OCI-LY7 (cell line): ENCODE data around the gene TMEM140. TPM values are rescaled to one million over a fixed set of nuclear protein-coding genes. Genes with fewer than 3 reads are reported as not detected.

ENCODE experiments used
- BruUV-seq: library from RNA; stranded (reverse); fragments of 400-500 nt; replicated peaks from 2 replicates; lab custom pipeline; 2021; lab: Mats Ljungman, UMichigan
- CTCF ChIA-PET: fragments of 300-600 bp; sonication (Branson Sonifier 250); formaldehyde crosslinking; loops from one replicate; lab custom pipeline; 2022; ENCODE audit warnings: antibody characterized with exemption; ENCODE audit not compliant: unreplicated experiment; lab: Charles Lee
- POLR2A ChIA-PET: fragments of 300-600 bp; sonication (Branson Sonifier 250); formaldehyde crosslinking; loops from one replicate; lab custom pipeline; 2022; ENCODE audit warnings: antibody characterized with exemption; lab: Charles Lee
- DNase-seq: peaks from one replicate; pipeline ENCODE4 v3.0.0-alpha.2; 2015; ENCODE audit warnings: low spot score
- H2AFZ ChIP-seq: fragments of 200-600 bp; sonication (generic), shearing (Covaris generic); 2 replicates; pipeline ENCODE4 v1.6.1; 2014; ENCODE audit warnings: mild to moderate bottlenecking, antibody characterized with exemption, low read length, moderate library complexity
- H3K27ac ChIP-seq: fragments of 200-600 bp; sonication (generic); 2 replicates; pipeline ENCODE4 v1.5.1; 2014; ENCODE audit warnings: mixed run types, low read depth, mild to moderate bottlenecking, moderate library complexity, low read length, inconsistent platforms; ENCODE audit not compliant: poor library complexity, severe bottlenecking
- H3K36me3 ChIP-seq: fragments of 200-600 bp; sonication (generic); 2 replicates; pipeline ENCODE4 v1.6.1; 2014; ENCODE audit warnings: mild to moderate bottlenecking, antibody characterized with exemption, low read length, moderate library complexity, mixed read lengths; ENCODE audit not compliant: insufficient read depth
- H3K4me1 ChIP-seq: fragments of 200-600 bp; sonication (generic); 2 replicates; pipeline ENCODE4 v1.5.1; 2014; ENCODE audit warnings: mild to moderate bottlenecking, low read length; ENCODE audit not compliant: insufficient read depth, poor library complexity, severe bottlenecking
- H3K4me2 ChIP-seq: fragments of 200-600 bp; sonication (generic); 2 replicates; pipeline ENCODE4 v1.6.1; 2014; ENCODE audit warnings: mild to moderate bottlenecking, low read length
- H3K4me3 ChIP-seq: fragments of 200-600 bp; sonication (generic); 2 replicates; pipeline ENCODE4 v1.5.1; 2014; ENCODE audit warnings: mild to moderate bottlenecking, low read depth, low read length; ENCODE audit not compliant: poor library complexity, severe bottlenecking
- H3K79me2 ChIP-seq: fragments of 200-600 bp; sonication (generic); 2 replicates; pipeline ENCODE4 v1.6.1; 2016; ENCODE audit warnings: low read depth, mild to moderate bottlenecking, low read length, moderate library complexity, mixed read lengths; ENCODE audit not compliant: insufficient read depth
- H3K9me2 ChIP-seq: fragments of 200-600 bp; sonication (generic); 2 replicates; pipeline ENCODE4 v1.6.1; 2016; ENCODE audit warnings: mild to moderate bottlenecking, low read length, mixed read lengths; ENCODE audit not compliant: insufficient read depth
- H3K9me3 ChIP-seq: fragments of 200-600 bp; sonication (generic); 2 replicates; pipeline ENCODE4 v1.6.1; 2014; ENCODE audit warnings: mild to moderate bottlenecking, mixed run types, low read length, mixed read lengths
- H4K20me1 ChIP-seq: fragments of 200-600 bp; sonication (generic); 2 replicates; pipeline ENCODE4 v1.6.1; 2014; ENCODE audit warnings: mild to moderate bottlenecking, antibody characterized with exemption, low read length, moderate library complexity, mixed read lengths; ENCODE audit not compliant: insufficient read depth
- EZH2phosphoT487 ChIP-seq: fragments of 200-600 bp; sonication (generic); IDR thresholded peaks from 2 replicates; pipeline ENCODE4 v1.6.1; 2018; ENCODE audit warnings: low read depth, borderline replicate concordance, mild to moderate bottlenecking, mixed run types, antibody characterized with exemption, low read length, moderate library complexity, mixed read lengths
- intact Hi-C: fragments of 100-400 bp; cut with micrococcal nuclease; formaldehyde crosslinking; loops from one replicate; pipeline ENCODE4 v1.10.0; 2022; ENCODE audit not compliant: unreplicated experiment
- total RNA-seq, 2 experiments: library from RNA; depleted of rRNA in 1 of 2; stranded (reverse); fragments of >200 nt in 1 of 2; shearing (Covaris generic) in 1 of 2; gene quantifications; 2 replicates each; pipeline ENCODE4 v1.2.3, GENCODE V29; 2014 to 2022
- TF ChIP-seq, protein P1 (sequence below): fragments of 200-600 bp; sonication (generic); conservative IDR thresholded peaks from 2 replicates; pipeline ENCODE4 v1.5.1; 2014; ENCODE audit warnings: mild to moderate bottlenecking, antibody characterized with exemption, low read length, moderate library complexity, mixed read lengths

Gene TMEM140
- total RNA-seq, 2 experiments from 2014 or later, result 0.41 to 1.6 TPM

DNA sequence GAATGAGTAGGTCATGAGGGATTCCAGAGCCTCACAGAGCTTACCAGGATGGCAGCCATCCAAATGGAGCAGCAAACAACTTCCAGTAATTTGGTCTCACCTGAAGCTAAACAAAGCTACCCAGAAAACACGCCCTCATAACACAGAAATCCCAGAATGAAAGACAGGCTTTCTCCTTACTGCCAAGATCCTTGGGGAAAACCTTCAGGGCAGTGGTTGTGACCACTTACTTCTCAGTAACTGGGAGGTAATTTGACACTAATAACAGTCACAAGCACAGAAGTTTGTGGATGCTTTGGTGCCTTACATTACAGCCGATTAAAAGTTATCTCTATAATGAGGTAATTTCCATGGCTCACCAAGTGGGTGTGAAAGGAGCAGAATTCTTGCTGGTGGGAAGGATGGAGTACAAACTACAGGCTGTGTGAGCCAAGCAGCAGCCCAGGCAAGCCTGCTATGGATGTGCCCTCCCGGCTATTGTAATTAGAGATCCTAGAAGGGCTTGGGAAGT lies 53.0 kb downstream of the TMEM140 start:
- ChIA-PET POLR2A (no interaction called here), CTCF (no interaction called here)
- TF ChIP-seq, protein P1, sequence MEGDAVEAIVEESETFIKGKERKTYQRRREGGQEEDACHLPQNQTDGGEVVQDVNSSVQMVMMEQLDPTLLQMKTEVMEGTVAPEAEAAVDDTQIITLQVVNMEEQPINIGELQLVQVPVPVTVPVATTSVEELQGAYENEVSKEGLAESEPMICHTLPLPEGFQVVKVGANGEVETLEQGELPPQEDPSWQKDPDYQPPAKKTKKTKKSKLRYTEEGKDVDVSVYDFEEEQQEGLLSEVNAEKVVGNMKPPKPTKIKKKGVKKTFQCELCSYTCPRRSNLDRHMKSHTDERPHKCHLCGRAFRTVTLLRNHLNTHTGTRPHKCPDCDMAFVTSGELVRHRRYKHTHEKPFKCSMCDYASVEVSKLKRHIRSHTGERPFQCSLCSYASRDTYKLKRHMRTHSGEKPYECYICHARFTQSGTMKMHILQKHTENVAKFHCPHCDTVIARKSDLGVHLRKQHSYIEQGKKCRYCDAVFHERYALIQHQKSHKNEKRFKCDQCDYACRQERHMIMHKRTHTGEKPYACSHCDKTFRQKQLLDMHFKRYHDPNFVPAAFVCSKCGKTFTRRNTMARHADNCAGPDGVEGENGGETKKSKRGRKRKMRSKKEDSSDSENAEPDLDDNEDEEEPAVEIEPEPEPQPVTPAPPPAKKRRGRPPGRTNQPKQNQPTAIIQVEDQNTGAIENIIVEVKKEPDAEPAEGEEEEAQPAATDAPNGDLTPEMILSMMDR, result no peak
- no peak for TF ChIP-seq EZH2phosphoT487
- Histone ChIP-seq H3K4me1 (no peaks in the 10 kb centered on the region), H3K4me3 (no peak overlapping the region), H3K79me2 (no peaks in the 10 kb centered on the region), H3K9me2 (no peaks in the 10 kb centered on the region), H3K36me3 (peaks cover 15% of the 10 kb centered on the region), H2AFZ (no peak overlapping the region), H3K27ac (no peak overlapping the region), H3K9me3 (no peaks in the 10 kb centered on the region), H4K20me1 (no peaks in the 10 kb centered on the region), H3K4me2 (no peak overlapping the region)
- DNase-seq, result no peak
- intact Hi-C loops, result no loop called here
- BruUV-seq, result no TSS peak

DNA sequence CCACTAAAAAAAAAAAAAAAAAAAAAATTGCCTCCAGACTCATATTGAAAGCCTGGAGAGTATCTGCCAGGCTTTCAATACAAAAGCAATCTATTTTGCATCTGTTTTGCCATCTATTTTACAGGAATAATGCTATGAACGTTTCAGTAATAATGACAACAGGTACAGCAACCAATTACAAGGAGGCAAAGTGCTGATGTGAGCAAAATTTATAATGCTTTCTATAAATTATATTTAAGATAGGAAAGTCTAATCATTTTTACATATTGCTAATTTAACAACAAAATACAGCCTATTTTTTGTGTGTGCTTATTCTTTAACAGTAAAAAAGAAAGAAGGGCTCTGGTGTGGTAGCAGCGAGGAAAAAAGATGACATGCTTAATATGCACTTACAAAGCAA lies 53.5 kb downstream of the TMEM140 start:
- no peak for DNase-seq
- TF ChIP-seq EZH2phosphoT487, result no peak
- TF ChIP-seq, protein P1, result no peak
- no peaks in the 10 kb centered on the region for H3K79me2 ChIP-seq
- H2AFZ ChIP-seq, result no peak overlapping the region
- BruUV-seq, result no TSS peak
- H3K36me3 ChIP-seq, result peaks cover 15% of the 10 kb centered on the region
- no peak overlapping the region for H3K4me2 ChIP-seq
- CTCF ChIA-PET, result no interaction called here
- H3K4me3 ChIP-seq, result no peak overlapping the region
- H3K27ac ChIP-seq, result no peak overlapping the region
- no peaks in the 10 kb centered on the region for H4K20me1 ChIP-seq
- intact Hi-C loops, result no loop called here
- H3K9me2 ChIP-seq, result no peaks in the 10 kb centered on the region
- H3K9me3 ChIP-seq, result no peaks in the 10 kb centered on the region
- POLR2A ChIA-PET, result interaction anchor here (1.4 kb wide), 1 partner anchor 14 kb away, joined by 4 read pairs; no protein-coding TSS in a partner anchor
- no peaks in the 10 kb centered on the region for H3K4me1 ChIP-seq

DNA sequence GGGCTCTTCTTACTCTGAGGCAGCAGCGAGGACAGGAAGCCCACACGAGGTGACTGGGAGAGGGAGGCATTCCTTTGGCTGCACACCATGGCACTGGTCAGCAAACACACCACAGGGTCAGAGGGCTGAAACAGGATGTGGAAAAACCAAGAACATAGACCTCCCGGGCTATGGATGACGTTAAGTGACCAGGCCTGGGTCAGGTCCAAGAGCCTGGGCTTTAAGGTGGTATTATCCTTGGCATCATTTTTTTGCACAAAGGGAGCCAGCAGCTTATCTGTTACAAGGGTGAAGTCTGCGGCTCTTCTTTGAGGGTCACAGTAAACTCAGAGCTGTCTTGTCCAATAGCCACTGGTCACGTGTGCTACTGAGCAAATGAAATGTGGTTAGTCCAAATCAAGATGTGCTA lies 56.5 kb downstream of the TMEM140 start:
- no peak overlapping the region for H3K4me3 ChIP-seq
- ChIA-PET CTCF (no interaction called here), POLR2A (interaction anchor here (0.8 to 1.0 kb wide), 4 partner anchors 9 to 217 kb away, joined by 3 to 4 read pairs (median 3); partner anchors contain the start of gene CYREN)
- H3K79me2 ChIP-seq, result no peaks in the 10 kb centered on the region
- no peaks in the 10 kb centered on the region for H4K20me1 ChIP-seq
- intact Hi-C loops, result no loop called here
- no peaks in the 10 kb centered on the region for H3K9me2 ChIP-seq
- TF ChIP-seq EZH2phosphoT487, result no peak
- TF ChIP-seq, protein P1, result no peak
- no peaks in the 10 kb centered on the region for H3K9me3 ChIP-seq
- BruUV-seq, result no TSS peak
- H3K27ac ChIP-seq, result no peak overlapping the region
- no peak overlapping the region for H3K4me2 ChIP-seq
- H3K4me1 ChIP-seq, result no peaks in the 10 kb centered on the region
- no peak overlapping the region for H2AFZ ChIP-seq
- H3K36me3 ChIP-seq, result peaks cover 4% of the 10 kb centered on the region; the same call in 1 of the 2 replicates
- no peak for DNase-seq
